HG03135 (cell line): Measurements from ENCODE around the gene NEUROD1.
A peak's percentile ranks its signal among the peaks of the same experiment; 100 is the strongest.

Source experiments
- ATAC-seq: cut with Tn5 transposase; IDR thresholded peaks from one replicate; pipeline ENCODE4 v1.9.1; 2021; ENCODE audit warnings: mild to moderate bottlenecking, moderate library complexity; ENCODE audit not compliant: unreplicated experiment

The NEUROD1 gene

GRCh38 chr2:181680937-181681811 lies 857 bp upstream of the NEUROD1 start:
- ATAC-seq = no peak

DNA sequence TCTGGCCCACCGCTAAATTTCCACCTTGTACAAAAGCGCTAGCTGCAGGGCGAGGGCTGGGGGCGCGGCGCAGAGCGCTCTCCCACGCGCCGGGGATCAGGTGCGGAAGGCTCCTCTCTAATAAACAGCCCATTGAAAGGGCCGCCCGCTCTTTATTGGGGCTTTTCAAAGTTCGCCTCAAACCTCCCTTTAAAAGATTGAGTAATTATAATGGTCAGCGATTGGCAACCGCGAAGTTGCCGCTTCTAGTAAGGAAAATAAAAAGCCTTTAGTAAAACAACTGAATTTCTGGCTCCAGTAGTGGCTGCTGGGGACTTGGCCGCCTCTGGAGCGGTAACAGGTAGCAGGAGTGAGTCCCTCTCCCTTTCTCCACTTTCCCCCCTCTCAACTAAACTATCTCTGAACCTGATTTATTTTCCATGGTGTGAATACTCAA lies 755 bp downstream of the NEUROD1 start:
- ATAC-seq = no peak

- ATAC-seq = no peak
Observed at GRCh38 chr2:181678861-181679543, 1.3 kb downstream of the NEUROD1 start.

- ATAC-seq = peak; percentile 55
Observed at GRCh38 chr2:181677912-181678586, 2.3 kb downstream of the NEUROD1 start.

DNA sequence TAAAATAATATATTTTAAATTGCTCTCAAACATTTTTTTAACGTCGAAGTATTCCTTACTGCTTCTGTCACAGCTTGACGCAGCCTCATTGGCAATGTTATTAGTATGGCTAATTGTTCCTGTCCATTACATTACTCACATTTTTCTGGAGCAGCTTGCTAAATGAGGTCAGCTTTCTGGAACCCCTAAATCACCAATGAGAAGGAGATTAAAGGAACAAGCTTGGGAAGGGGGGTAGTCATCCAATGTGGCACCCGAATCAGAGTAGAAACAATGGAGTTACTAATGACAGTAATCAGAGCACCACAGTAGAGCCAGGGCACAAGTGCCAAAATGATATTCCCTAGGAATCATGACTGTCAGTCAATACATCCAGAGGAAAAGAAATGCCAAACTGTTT lies 5.1 kb downstream of the NEUROD1 start:
- no peak for ATAC-seq

DNA sequence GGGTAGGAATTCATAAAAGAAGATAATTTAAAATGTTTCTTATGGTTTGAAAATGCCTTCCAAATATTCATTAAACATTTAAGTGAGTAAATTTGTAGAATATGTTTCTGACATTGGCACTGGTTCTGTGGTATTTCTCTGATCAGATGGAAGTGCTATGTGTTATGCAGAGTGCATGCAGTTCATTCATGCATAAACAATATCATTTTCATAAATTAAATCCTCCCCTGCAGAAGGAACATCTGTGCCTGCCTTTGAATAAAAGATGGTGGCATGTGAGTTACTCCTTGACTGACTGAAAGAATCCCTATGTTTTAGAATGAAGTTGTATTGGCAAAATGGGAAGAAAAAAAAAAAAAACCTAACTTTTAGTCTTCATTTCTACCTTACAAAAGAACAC lies 5.9 kb downstream of the NEUROD1 start:
- no peak for ATAC-seq

GRCh38 chr2:181673173-181673572 lies 7.1 kb downstream of the NEUROD1 start:
- no peak for ATAC-seq

DNA sequence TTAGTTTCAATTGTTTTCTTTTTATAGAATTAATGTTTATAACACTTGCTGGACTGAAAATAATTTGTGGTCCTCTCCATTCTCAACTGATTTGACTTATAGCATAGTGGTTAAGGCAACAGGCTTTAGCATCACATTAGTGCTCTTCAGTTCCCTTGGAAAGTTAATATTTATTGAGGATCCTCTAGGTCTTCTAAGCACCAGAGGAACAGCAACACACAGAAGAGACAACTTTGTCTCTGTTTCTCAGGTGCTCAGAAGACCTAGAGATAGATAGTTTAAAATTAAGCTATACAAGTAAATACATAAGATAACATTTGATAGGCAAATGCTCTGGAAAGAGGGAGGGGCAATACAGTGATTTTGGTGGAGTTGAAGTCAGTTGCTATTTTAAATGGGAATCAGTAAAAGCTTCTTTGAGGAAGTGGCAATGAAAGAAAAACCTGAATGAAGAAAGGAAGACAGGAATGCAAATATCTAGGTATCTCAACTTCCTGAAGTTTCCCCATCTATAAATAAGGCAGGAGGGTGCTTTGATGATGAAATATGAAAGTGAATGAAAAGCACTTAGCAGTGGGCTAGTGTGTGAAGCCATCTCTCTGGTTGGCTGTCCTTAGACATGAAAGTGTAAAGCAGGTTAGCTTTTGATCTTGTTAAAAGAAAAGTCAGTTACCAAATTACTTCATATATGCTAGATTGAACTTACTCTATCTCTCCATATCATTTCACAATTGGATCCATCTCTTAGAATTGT lies 7.9 kb downstream of the NEUROD1 start:
- ATAC-seq = peak; percentile 57

GRCh38 chr2:181670632-181671031 lies 9.7 kb downstream of the NEUROD1 start:
- no peak for ATAC-seq

- ATAC-seq = no peak
Observed at GRCh38 chr2:181667234-181667633, 13.1 kb downstream of the NEUROD1 start.

DNA sequence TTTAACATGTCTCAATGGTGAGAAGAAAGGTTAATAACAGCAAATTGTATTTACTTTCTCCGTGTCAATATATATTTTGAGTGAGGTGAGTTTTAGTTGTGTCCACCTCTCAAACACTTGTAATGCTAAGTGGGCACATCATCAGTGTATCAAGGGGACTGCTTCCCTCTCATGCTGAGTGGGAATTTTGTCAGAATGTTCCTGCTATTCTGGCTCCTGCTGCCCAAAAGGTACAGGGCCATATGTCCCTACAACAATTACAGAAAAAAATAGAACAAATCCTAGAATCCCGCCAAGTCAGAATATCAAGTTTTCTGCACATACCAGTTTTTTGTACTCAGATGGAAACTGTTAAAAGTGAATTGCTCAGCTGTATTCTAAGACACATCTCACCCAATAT lies 18.0 kb downstream of the NEUROD1 start:
- no peak for ATAC-seq

GRCh38 chr2:181660181-181660580 lies 20.1 kb downstream of the NEUROD1 start:
- ATAC-seq = no peak

GRCh38 chr2:181658444-181658843 lies 21.9 kb downstream of the NEUROD1 start:
- ATAC-seq = no peak

DNA sequence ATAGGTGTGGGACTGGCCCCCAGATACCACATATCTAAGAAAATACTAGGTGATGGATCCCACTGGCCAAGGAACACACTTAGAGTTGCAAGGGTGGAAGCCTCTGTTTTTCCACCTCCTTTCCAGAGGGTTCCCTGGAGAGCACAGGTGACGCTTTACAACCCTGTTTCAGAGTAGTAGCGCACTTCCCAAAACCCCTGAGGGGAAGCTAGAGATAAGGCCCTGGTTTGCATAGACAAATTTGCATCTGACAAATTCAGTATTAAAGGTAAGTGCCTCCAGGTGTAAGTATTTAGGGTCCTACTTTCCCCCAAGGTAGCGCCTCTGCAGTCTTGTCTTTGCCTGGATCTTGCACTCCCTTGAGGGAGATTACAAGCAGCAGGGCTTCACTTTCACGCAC lies 22.9 kb downstream of the NEUROD1 start:
- no peak for ATAC-seq

DNA sequence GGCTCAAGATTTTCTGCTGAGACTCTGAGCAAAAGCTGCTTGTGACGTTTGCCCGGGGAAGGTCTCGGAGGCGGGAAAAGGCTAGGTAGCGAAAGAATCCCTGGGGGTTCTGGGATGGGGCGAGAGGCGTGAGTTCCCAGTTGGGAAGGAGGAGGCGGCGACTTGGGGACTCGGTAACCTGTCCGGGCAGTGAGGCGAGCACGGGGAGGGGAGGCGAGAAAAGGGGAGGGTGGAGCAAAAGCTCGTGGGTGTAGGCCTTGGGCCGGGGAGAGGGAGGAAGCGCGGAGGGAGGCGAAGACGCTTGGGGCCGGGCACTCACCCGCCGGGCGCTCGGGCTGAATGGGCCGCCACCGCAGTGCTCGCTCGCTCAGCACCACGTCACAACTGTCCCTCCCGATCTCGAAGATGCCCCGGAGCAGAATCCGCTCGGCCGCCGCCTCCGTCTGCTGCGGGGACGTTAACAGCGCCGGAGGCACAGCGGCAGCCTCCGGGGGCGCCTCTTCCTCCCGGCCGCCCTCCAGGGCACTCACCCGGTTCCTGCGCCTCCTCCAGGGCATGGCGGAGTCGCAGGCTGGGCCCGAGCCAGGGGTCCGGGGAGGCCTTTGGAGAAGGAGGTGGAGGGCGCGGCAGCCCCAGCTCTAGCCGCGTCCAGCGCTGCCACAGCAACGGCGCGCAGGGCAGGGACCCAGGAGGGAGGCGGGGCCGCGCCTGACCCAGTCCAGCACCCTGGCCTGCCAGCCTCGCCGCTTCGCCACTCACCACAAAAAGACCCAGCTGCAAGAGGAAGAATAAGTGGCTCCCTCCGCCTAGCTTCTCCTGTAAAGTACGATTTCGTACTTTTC lies 23.6 kb downstream of the NEUROD1 start, which contains the start of gene CERKL:
CERKL (minus strand) TSS at position 656 of the 842 bp plus-strand sequence; CDS start at position 557, 99 bp downstream.
- peak; percentile 79 for ATAC-seq

GRCh38 chr2:181655519-181655918 lies 24.8 kb downstream of the NEUROD1 start:
- no peak for ATAC-seq

GRCh38 chr2:181649436-181649979 lies 30.8 kb downstream of the NEUROD1 start:
- ATAC-seq = no peak

- ATAC-seq = no peak
Observed at GRCh38 chr2:181648478-181649155, 31.7 kb downstream of the NEUROD1 start.

GRCh38 chr2:181646415-181646987 lies 33.8 kb downstream of the NEUROD1 start:
- ATAC-seq = no peak
